IMR-90 (cell line): ENCODE results near the gene DCUN1D4. TPM values are rescaled to one million over a fixed set of nuclear protein-coding genes. Genes with fewer than 3 reads are reported as not detected.

ENCODE experiments used
- ATAC-seq: fragments of 200-7000 bp; cut with Tn5 transposase; 2 replicates; pipeline ENCODE4 v1.9.1; 2020; ENCODE audit warnings: low read depth, mild to moderate bottlenecking, moderate library complexity
- BruUV-seq: library from RNA; stranded (reverse); fragments of 400-500 nt; replicated peaks from 2 replicates; lab custom pipeline; 2021; lab: Mats Ljungman, UMichigan
- CTCF ChIA-PET: fragments of 300-600 bp; formaldehyde crosslinking; extraction: SDS; loops from one replicate; lab custom pipeline; 2021; ENCODE audit warnings: antibody characterized with exemption; lab: Yijun Ruan, JAX
- POLR2A ChIA-PET: fragments of 300-600 bp; sonication (Branson Sonifier 250); formaldehyde crosslinking; loops from one replicate; lab custom pipeline; 2022; ENCODE audit warnings: antibody characterized with exemption; ENCODE audit not compliant: unreplicated experiment; lab: Charles Lee
- DNase-seq: peaks from one replicate; pipeline ENCODE4 v3.0.0; 2013
- H2AFZ ChIP-seq: replicated peaks from 2 replicates; pipeline ENCODE3; 2013; ENCODE audit warnings: low read length, mild to moderate bottlenecking; ENCODE audit not compliant: poor library complexity
- H2AK5ac ChIP-seq: 2 replicates; pipeline ENCODE4 v1.6.1; 2013; ENCODE audit warnings: low read depth, low read length, inconsistent platforms
- H2AK9ac ChIP-seq: replicated peaks from 2 replicates; pipeline ENCODE3; 2013; ENCODE audit warnings: mild to moderate bottlenecking, low read depth, low read length, moderate library complexity; ENCODE audit not compliant: poor library complexity
- H2BK120ac ChIP-seq: 2 replicates; pipeline ENCODE4 v1.6.1; 2013; ENCODE audit warnings: low read depth, low read length, inconsistent platforms
- H2BK15ac ChIP-seq: 3 replicates; pipeline ENCODE4 v1.6.1; 2013; ENCODE audit warnings: low read depth, low read length, inconsistent platforms
- H2BK20ac ChIP-seq: 2 replicates; pipeline ENCODE4 v1.6.1; 2013; ENCODE audit warnings: low read depth, mild to moderate bottlenecking, inconsistent platforms, low read length, moderate library complexity
- H2BK5ac ChIP-seq: 2 replicates; pipeline ENCODE4 v1.6.1; 2013; ENCODE audit warnings: mild to moderate bottlenecking, low read depth, low read length, inconsistent platforms; ENCODE audit not compliant: poor library complexity, severe bottlenecking
- H3K14ac ChIP-seq: replicated peaks from 2 replicates; pipeline ENCODE4 v1.6.1; 2013; ENCODE audit warnings: low read depth, low read length, inconsistent platforms
- H3K18ac ChIP-seq: 2 replicates; pipeline ENCODE4 v1.6.1; 2013; ENCODE audit warnings: low read depth, low read length, control low read depth
- H3K23ac ChIP-seq: 2 replicates; pipeline ENCODE4 v1.6.1; 2013; ENCODE audit warnings: low read depth, low read length, inconsistent platforms
- H3K27ac ChIP-seq: 2 replicates; pipeline ENCODE4 v1.5.1; 2013; ENCODE audit warnings: mild to moderate bottlenecking, control low read depth, low read length; ENCODE audit not compliant: insufficient read depth
- H3K27me3 ChIP-seq: 2 replicates; pipeline ENCODE4 v1.6.1; 2013; ENCODE audit warnings: low read length; ENCODE audit not compliant: control insufficient read depth, insufficient read depth
- H3K36me3 ChIP-seq: 2 replicates; pipeline ENCODE4 v1.6.1; 2013; ENCODE audit warnings: low read length, mixed read lengths; ENCODE audit not compliant: control insufficient read depth, insufficient read depth
- H3K4ac ChIP-seq: 2 replicates; pipeline ENCODE4 v1.6.1; 2013; ENCODE audit warnings: low read depth, low read length, inconsistent platforms
- H3K4me1 ChIP-seq: 2 replicates; pipeline ENCODE4 v1.6.1; 2013; ENCODE audit warnings: low read length, mixed read lengths; ENCODE audit not compliant: control insufficient read depth, insufficient read depth
- H3K4me2 ChIP-seq: 2 replicates; pipeline ENCODE4 v1.6.1; 2013; ENCODE audit warnings: low read depth, mild to moderate bottlenecking, control low read depth, low read length, moderate library complexity
- H3K4me3 ChIP-seq: 2 replicates; pipeline ENCODE4 v1.5.1; 2013; ENCODE audit warnings: low read depth, mild to moderate bottlenecking, control low read depth, low read length, moderate library complexity; ENCODE audit not compliant: insufficient read depth
- H3K56ac ChIP-seq: 2 replicates; pipeline ENCODE4 v1.6.1; 2013; ENCODE audit warnings: low read length, inconsistent platforms; ENCODE audit not compliant: insufficient read depth; ENCODE audit errors: extremely low read depth
- H3K79me1 ChIP-seq, 2 experiments: 2 replicates each; pipeline ENCODE4 v1.6.1; 2013; ENCODE audit warnings: low read length in 2 of 2, inconsistent platforms in 1 of 2, low read depth in 1 of 2
- H3K9ac ChIP-seq: 2 replicates; pipeline ENCODE4 v1.6.1; 2013; ENCODE audit warnings: low read depth, low read length, control low read depth
- H3K9me1 ChIP-seq: 2 replicates; pipeline ENCODE4 v1.6.1; 2013; ENCODE audit warnings: low read length, inconsistent platforms; ENCODE audit not compliant: insufficient read depth
- H3K9me3 ChIP-seq: 2 replicates; pipeline ENCODE4 v1.6.1; 2013; ENCODE audit warnings: low read length; ENCODE audit not compliant: control insufficient read depth, insufficient read depth
- H4K20me1 ChIP-seq: 2 replicates; pipeline ENCODE4 v1.6.1; 2013; ENCODE audit warnings: low read length, inconsistent platforms; ENCODE audit not compliant: insufficient read depth
- H4K5ac ChIP-seq: 2 replicates; pipeline ENCODE4 v1.6.1; 2013; ENCODE audit warnings: mild to moderate bottlenecking, low read depth, low read length, control low read depth
- H4K8ac ChIP-seq, 2 experiments: 2 replicates each; pipeline ENCODE4 v1.6.1; 2013; ENCODE audit warnings: low read depth in 2 of 2, low read length in 2 of 2, control low read depth in 1 of 2, inconsistent platforms in 1 of 2
- H4K91ac ChIP-seq: 2 replicates; pipeline ENCODE4 v1.6.1; 2013; ENCODE audit warnings: low read depth, low read length, inconsistent platforms; ENCODE audit not compliant: insufficient read depth
- CEBPB ChIP-seq: IDR thresholded peaks from 2 replicates; pipeline ENCODE4 v1.6.1; 2012; ENCODE audit warnings: low read depth, low read length, improper control_type of control experiment
- CHD1 ChIP-seq: IDR thresholded peaks from 2 replicates; pipeline ENCODE4 v1.6.1; 2012; ENCODE audit warnings: low read depth, low read length, improper control_type of control experiment
- ELK1 ChIP-seq: fragments of 150-350 bp; IDR thresholded peaks from 2 replicates; pipeline ENCODE4 v1.6.1; 2016; ENCODE audit warnings: low read depth, mild to moderate bottlenecking, low read length, moderate library complexity, borderline replicate concordance
- POLR2A ChIP-seq: IDR thresholded peaks from 2 replicates; pipeline ENCODE4 v1.6.1; 2012; ENCODE audit warnings: mild to moderate bottlenecking, low read depth, low read length
- WGBS, 2 experiments: methylation state at CpG; one replicate each; pipeline versions ENCODE4 v1.1.5 to v1.1.7; 2013; ENCODE audit warnings: missing lambda C conversion rate in 2 of 2; ENCODE audit not compliant: insufficient read length in 1 of 2; ENCODE audit errors: extremely low coverage in 2 of 2; 5-methylcytosine and 5-hydroxymethylcytosine counted together
- dilution Hi-C: fragments of 300-500 bp; cut with HindIII; formaldehyde crosslinking; loops from one replicate; pipeline ENCODE4 v1.14.3; 2018; ENCODE audit warnings: low sequenced_read_pairs; ENCODE audit not compliant: unreplicated experiment
- in situ Hi-C: fragments of 300-500 bp; cut with MboI; formaldehyde crosslinking; loops from 3 replicates; pipeline ENCODE4 v1.14.3; 2019; ENCODE audit warnings: low sequenced_read_pairs, inconsistent platforms, mixed read lengths
- intact Hi-C: fragments of 100-400 bp; cut with micrococcal nuclease; formaldehyde crosslinking; loops from 2 replicates; pipeline ENCODE4 v1.10.0; 2022
- polyA plus RNA-seq, 3 experiments: library from polyadenylated mRNA; depleted of rRNA; stranded (reverse); fragments of >200 nt; gene quantifications; 2 replicates each; pipeline ENCODE4 v1.2.3, GENCODE V29; 2012; ENCODE audit warnings: low replicate concordance in 1 of 3
- total RNA-seq: library from RNA; depleted of rRNA; stranded (reverse); fragments of >200 nt; gene quantifications from 2 replicates; pipeline ENCODE4 v1.2.3, GENCODE V29; 2012

Gene DCUN1D4
- total and polyA plus RNA-seq, 2 of the 4 experiments (the other 2 are of a cell fraction), result 31.0 to 44.3 TPM

- no peak overlapping the region for H3K23ac ChIP-seq
- TF ChIP-seq POLR2A, result no peak
- no peak for TF ChIP-seq CEBPB
- TF ChIP-seq CHD1, result no peak
- no peak for TF ChIP-seq ELK1
- H3K4me2 ChIP-seq, result no peak overlapping the region
- H4K20me1 ChIP-seq, result no peaks in the 10 kb centered on the region; the same call in none of the 2 replicates
- no peak overlapping the region for H2BK15ac ChIP-seq
- intact Hi-C loops, result no loop called here
- no peak for DNase-seq
- no peak overlapping the region for H2AK9ac ChIP-seq
- no peak overlapping the region for H3K18ac ChIP-seq
- H3K27me3 ChIP-seq, result no peaks in the 10 kb centered on the region
- no peak overlapping the region for H2BK5ac ChIP-seq
- H2AFZ ChIP-seq, result no peak overlapping the region
- no peaks in the 10 kb centered on the region for H3K9me3 ChIP-seq
- H3K79me1 ChIP-seq, result peaks cover 12 to 42% of the 10 kb centered on the region in 2 experiments; a peak in 3 of 4 replicates
- CTCF ChIA-PET, result no interaction called here
- H3K4ac ChIP-seq, result no peak overlapping the region
- no peak overlapping the region for H3K56ac ChIP-seq
- dilution Hi-C loops, result no loop called here
- H3K4me3 ChIP-seq, result no peak overlapping the region
- peaks cover 32% of the 10 kb centered on the region for H3K36me3 ChIP-seq
- H3K4me1 ChIP-seq, result peaks cover 8% of the 10 kb centered on the region
- no peak overlapping the region for H2BK120ac ChIP-seq
- no peak overlapping the region for H4K5ac ChIP-seq
- no peak overlapping the region for H2BK20ac ChIP-seq
- no peak for ATAC-seq
- no TSS peak for BruUV-seq
- H3K9ac ChIP-seq, result no peak overlapping the region
- no peak overlapping the region for H3K14ac ChIP-seq
- POLR2A ChIA-PET, result no interaction called here
- H4K91ac ChIP-seq, result no peak overlapping the region
- no peak overlapping the region for H3K27ac ChIP-seq
- in situ Hi-C loops, result no loop called here
- 100% methylated on average over 4 of the region's 7 CpGs; no CpG with 5 or more reads in 1 of the 2 experiments for WGBS, 2 experiments
- no peak overlapping the region for H4K8ac ChIP-seq
- H3K9me1 ChIP-seq, result peaks cover 18% of the 10 kb centered on the region; the same call in 1 of the 2 replicates
- no peak overlapping the region for H2AK5ac ChIP-seq
Observed at GRCh38 chr4:51866835-51867234, 23.9 kb downstream of the DCUN1D4 start.
